GM12878 (cell line): ENCODE data around the gene RRAGD.

Experiments used
- CEBPB ChIP-seq, 2 experiments: fragments of 150-350 bp in 1 of 2; IDR thresholded peaks; 2 replicates each; pipeline ENCODE4 v1.6.1; 2012 to 2014; ENCODE audit warnings: low read depth in 2 of 2, low read length in 2 of 2, borderline replicate concordance in 1 of 2, inconsistent platforms in 1 of 2
- TF ChIP-seq, protein P1 (sequence below), 3 experiments: IDR thresholded peaks in 2 of 3; conservative IDR thresholded peaks in 1 of 3; 2 replicates each; pipeline ENCODE4 v1.5.1; 2011; ENCODE audit warnings: low read depth in 3 of 3, low read length in 3 of 3, mild to moderate bottlenecking in 3 of 3, control low read depth in 2 of 3, moderate library complexity in 2 of 3, inconsistent platforms in 1 of 3, mixed read lengths in 1 of 3; ENCODE audit not compliant: control insufficient read depth in 2 of 3, insufficient read depth in 1 of 3; ENCODE audit errors: extremely low read depth in 1 of 3

DNA sequence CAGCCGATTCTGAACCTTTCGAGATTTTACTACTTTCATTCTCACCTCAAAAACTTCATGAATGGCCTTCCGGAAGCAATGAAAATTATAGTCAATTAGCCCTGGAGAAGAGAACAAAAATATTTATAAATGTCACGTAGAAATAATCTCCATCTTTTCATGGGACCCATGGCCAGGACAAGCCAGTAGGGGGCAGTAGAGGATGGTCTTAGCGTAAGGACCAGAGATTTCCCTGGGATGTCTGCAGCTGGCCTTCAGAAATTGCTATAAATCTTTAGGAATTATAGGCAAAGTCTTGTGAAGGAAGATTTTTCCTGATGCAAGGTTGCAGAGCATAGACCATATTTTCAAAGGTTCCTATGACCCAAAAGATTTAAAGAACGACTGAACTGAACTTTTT is 44.0 kb downstream of the RRAGD start:
- no peak for TF ChIP-seq CEBPB (IDR thresholded peaks at IDR 0.05; ENCODE audit: borderline replicate concordance in 1 of 2, low read depth in 2 of 2, low read length in 2 of 2)
- TF ChIP-seq, protein P1, sequence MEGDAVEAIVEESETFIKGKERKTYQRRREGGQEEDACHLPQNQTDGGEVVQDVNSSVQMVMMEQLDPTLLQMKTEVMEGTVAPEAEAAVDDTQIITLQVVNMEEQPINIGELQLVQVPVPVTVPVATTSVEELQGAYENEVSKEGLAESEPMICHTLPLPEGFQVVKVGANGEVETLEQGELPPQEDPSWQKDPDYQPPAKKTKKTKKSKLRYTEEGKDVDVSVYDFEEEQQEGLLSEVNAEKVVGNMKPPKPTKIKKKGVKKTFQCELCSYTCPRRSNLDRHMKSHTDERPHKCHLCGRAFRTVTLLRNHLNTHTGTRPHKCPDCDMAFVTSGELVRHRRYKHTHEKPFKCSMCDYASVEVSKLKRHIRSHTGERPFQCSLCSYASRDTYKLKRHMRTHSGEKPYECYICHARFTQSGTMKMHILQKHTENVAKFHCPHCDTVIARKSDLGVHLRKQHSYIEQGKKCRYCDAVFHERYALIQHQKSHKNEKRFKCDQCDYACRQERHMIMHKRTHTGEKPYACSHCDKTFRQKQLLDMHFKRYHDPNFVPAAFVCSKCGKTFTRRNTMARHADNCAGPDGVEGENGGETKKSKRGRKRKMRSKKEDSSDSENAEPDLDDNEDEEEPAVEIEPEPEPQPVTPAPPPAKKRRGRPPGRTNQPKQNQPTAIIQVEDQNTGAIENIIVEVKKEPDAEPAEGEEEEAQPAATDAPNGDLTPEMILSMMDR (IDR thresholded peaks at IDR 0.05 in 2 of 3, conservative IDR thresholded peaks at IDR 0.05 in 1 of 3; ENCODE audit: control insufficient read depth in 2 of 3, extremely low read depth in 1 of 3, insufficient read depth in 1 of 3, low read depth in 3 of 3, low read length in 3 of 3), result peak; percentile 80 to 86 (median 85)
